ENCODE measurements around the gene CERS6.

DNA sequence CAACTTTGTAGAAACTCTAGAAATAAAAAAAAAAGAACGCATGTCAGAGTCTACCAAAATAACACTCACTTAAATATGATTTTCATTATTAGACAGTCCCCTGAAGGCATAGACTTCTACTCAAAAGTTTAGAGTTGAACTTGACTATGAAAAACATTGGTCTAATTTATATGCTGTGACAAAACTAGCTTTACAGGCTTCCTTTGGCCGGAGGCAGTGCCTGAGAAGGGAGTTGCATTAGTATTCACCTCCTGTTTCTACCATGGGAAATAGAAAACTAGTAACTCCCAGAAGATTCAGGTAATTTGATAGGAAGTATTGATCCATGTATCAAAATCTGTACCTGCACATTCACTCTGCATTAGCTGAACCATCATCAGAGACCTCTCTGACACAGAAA, 182.9 kb downstream of the CERS6 start:
- TF ChIP-seq, protein P1, sequence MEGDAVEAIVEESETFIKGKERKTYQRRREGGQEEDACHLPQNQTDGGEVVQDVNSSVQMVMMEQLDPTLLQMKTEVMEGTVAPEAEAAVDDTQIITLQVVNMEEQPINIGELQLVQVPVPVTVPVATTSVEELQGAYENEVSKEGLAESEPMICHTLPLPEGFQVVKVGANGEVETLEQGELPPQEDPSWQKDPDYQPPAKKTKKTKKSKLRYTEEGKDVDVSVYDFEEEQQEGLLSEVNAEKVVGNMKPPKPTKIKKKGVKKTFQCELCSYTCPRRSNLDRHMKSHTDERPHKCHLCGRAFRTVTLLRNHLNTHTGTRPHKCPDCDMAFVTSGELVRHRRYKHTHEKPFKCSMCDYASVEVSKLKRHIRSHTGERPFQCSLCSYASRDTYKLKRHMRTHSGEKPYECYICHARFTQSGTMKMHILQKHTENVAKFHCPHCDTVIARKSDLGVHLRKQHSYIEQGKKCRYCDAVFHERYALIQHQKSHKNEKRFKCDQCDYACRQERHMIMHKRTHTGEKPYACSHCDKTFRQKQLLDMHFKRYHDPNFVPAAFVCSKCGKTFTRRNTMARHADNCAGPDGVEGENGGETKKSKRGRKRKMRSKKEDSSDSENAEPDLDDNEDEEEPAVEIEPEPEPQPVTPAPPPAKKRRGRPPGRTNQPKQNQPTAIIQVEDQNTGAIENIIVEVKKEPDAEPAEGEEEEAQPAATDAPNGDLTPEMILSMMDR (optimal IDR thresholded peaks at IDR 0.05 in 1 of 3, IDR thresholded peaks at IDR 0.05 in 1 of 3, conservative IDR thresholded peaks at IDR 0.05 in 1 of 3; ENCODE audit: extremely low read depth in 1 of 3, insufficient read depth in 2 of 3, low read length in 3 of 3) = no peak
- TF ChIP-seq EZH2 (IDR thresholded peaks at IDR 0.05; ENCODE audit: low read length) = no peak
